Fibroblast of peridontal ligament (primary cell): ENCODE results near the gene NUF2.

Experiments
- DNase-seq: peaks from one replicate; pipeline ENCODE4 v3.0.0-alpha.2; 2010; ENCODE audit errors: extremely low read depth

NUF2 gene

GRCh38 chr1:163401211-163401610 is 79.5 kb downstream of the NUF2 start:
- DNase-seq = no peak
